Measurements from ENCODE around the gene TGIF2.

DNA sequence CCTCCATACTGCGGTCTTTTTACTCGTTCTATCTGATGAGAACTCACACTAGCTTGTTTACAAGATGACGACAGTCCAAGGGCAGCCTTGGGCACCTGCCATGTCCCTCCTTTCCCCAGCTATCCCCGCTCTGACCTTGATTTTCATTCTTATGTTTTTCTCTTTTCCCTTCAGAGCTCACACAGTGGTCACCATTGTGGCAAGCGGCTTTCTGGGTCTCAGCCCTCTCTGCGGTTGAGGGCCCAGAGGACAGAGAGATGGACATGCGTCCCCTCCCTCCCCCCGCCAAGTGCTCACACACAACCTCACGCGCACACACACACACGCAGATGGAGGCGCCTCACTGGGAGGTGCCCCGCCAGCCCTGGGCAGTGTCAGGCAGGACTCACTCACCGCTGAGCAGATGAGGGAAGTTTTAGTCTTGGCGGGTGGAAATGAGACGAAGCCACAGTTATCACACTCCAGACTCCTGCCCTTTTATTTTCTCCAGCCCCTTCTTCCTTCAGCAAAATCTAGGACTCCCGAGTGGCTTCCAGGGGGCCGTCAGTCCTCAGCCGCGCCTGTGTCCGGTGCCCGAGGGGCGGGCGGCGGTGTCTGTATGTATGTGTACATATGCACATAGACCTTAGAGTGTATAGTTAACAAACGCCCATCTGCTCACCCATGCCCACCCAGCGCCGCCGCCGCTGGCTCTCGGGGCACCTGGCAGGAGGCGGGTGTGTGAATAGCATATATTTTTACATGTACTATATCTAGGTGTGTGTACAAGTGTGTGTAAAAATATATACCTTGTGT, 45.9 kb upstream of the TGIF2 start:
- no peak for TF ChIP-seq EZH2phosphoT487 (IDR thresholded peaks at IDR 0.05; ENCODE audit: insufficient read depth, low read depth)
- TF ChIP-seq EZH2 (IDR thresholded peaks at IDR 0.05; ENCODE audit: insufficient read depth, poor library complexity, severe bottlenecking): no peak

All from GM23248 (cell line).